HG03460 (cell line): ENCODE data around the gene SIGLEC11.

ENCODE experiments used
- ATAC-seq: cut with Tn5 transposase; IDR thresholded peaks from one replicate; pipeline ENCODE4 v1.9.1; 2021; ENCODE audit not compliant: unreplicated experiment

SIGLEC11 gene

DNA sequence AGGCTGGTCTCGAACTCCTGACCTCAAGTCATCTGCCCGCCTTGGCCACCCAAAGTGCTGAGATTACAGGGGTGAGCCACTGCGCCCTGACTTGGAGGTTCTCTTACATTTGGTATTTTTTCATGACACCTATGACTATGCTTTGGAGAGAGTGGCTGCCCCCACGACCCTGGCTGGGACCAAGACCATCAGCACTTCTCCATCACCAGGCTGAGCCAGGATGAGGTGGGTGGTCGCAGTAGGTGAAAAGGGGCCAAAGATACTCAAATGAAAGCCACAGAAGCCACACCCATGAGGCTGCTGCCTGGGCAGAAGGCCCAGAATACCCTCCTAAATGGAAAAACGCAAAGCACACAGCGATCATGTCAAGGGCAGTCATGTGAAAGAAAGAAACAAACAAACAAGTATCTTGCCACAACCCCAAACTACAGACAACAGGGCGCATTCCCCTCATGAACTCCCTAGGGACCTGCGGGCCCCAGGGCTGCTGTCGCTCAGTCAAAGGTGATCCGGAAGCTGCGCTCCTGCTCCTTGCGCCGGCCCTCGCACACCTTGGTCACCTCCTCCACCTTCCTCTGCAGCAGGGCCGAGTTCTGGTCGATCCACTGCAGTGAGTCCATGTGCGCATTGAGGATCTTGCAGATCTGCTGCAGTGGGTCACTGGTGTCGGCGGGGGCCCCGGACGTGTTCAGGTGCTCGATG lies 53.1 kb downstream of the SIGLEC11 start:
- no peak for ATAC-seq

DNA sequence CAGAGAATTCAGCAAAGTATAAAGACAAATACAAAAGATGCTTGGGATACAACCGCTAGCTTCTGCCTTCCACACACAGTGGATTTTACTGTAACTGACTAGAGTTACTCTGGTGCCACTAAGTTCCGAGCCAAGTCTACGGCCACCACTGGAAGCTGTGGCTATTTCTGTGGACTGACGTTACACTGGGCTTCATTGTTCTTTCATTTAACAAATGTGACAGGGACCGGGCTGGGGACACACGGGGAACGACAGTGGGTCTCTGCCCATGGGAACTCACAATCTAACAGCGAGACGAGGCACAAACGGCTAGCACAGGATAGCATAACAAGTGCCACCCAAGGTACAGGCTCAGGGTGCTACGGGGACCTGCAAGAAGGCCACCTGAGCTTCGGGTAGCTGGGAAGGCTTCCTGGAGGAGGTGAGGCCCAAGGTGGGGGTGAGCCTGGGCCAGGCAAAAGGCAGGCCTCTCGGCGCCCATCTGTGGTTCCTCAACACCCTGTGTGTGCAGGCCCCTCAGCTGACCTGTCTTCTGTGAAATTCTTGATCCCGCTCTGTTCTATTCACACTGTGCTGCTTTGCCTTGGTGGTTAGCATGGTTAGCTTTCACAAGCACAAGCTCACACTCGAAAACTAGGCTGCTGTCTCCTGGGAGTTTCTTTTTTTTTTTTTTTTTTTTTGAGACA lies 54.0 kb downstream of the SIGLEC11 start:
- ATAC-seq, result no peak

DNA sequence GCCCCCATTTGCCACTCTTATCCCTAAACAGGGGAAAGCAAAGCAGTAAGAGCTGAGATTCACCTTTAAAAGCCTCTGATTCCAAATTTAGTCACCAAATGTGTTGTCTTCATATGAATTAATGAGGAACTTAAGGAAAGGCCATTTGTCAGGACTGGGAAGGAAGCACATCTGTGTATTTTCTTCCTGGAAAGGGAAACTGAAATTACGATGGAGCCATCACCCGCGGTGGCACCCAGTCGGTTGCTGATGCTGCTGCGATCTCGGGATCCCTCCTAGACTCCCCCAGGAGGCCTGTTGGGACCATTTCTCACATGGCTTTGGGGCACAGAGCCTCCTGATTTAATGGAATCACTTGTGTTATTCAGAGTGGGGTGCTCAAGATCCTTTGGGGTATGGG lies 56.8 kb downstream of the SIGLEC11 start:
- ATAC-seq, result no peak
